ENCODE measurements around the gene CTSF. TPM values are rescaled to one million over a fixed set of nuclear protein-coding genes. Genes with fewer than 3 reads are reported as not detected.

CTSF gene
- total RNA-seq, 1 experiment from 2014 or later, result 0.34 TPM

DNA sequence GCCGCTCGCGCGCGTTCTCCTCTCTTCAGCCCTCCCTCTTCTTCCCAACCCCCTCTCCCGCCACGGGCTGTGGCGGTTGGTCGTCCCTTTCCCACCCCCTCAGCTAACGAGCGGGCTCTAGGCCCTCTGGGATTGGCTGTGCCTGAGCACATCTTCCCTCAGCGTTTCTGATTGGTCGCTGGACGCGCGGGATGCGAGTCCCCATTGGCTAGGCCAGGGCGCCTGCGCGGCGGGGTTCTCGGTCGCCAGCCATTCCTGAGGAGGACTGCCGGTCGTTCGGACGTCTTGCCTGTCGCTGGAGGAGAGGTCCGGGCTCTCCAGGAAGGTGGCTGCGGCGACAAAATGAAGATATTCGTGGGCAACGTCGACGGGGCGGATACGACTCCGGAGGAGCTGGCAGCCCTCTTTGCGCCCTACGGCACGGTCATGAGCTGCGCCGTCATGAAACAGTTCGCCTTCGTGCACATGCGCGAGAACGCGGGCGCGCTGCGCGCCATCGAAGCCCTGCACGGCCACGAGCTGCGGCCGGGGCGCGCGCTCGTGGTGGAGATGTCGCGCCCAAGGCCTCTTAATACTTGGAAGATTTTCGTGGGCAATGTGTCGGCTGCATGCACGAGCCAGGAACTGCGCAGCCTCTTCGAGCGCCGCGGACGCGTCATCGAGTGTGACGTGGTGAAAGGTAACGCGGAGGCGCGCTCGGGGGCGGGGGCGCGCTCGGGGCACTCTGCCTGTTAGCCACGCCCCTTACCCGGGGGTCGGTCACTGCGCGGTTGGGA is 48.2 kb upstream of the CTSF start, which contains the start of gene RBM14:
Gene RBM14, plus strand, starts transcription at position 252 of the 776 bp plus-strand sequence. Its CDS starts 91 bp downstream, at position 343.
- RAD21 ChIA-PET (ENCODE audit: low non-redundant PET in 1 of 2, low total read pairs in 2 of 2, uncharacterized antibody in 2 of 2, unreplicated experiment in 2 of 2), result no interaction called here
- CTCF ChIA-PET, result interaction anchor here (0.6 to 1.1 kb wide), 4 partner anchors 22 to 230 kb away, joined by 3 to 4 read pairs (median 4); partner anchors contain the start of genes RBM4 and RBM4B
- DNase-seq (ENCODE audit: low read depth, low spot score) (peak; percentile 98), ATAC-seq (peak; percentile 96)
- Histone ChIP-seq H3K4me2 (ENCODE audit: low read length) (peak within 1 kb of the TSS; percentile 93), H3K9ac (ENCODE audit: low read length) (peak within 1 kb of the TSS; percentile 99), H3K4me1 (ENCODE audit: control insufficient read depth in 1 of 2, insufficient read depth in 2 of 2, low read length in 2 of 2) (peaks cover 8 to 45% of the 10 kb centered on the region in 2 experiments; a peak in 3 of 4 replicates), H4K20me1 (ENCODE audit: insufficient read depth) (peaks cover 40% of the 10 kb centered on the region), H3K9me3 (ENCODE audit: control insufficient read depth in 1 of 2, insufficient read depth in 1 of 2, low read depth in 1 of 2, low read length in 2 of 2) (no peaks in the 10 kb centered on the region), H3K27ac (ENCODE audit: low read depth, low read length) (peak within 1 kb of the TSS; percentile 93), H3K79me2 (ENCODE audit: insufficient read depth, low read length) (peaks cover 60% of the 10 kb centered on the region), H3K27me3 (ENCODE audit: insufficient read depth, low read length) (no peaks in the 10 kb centered on the region), H3K36me3 (ENCODE audit: control insufficient read depth in 1 of 2, insufficient read depth in 2 of 2, low read length in 2 of 2) (peaks cover 13 to 30% of the 10 kb centered on the region in 2 experiments), H3K9me2 (ENCODE audit: insufficient read depth) (no peaks in the 10 kb centered on the region), H3K4me3 (replicated peaks in 1 of 2; ENCODE audit: low read depth in 1 of 2, low read length in 2 of 2) (peak within 1 kb of the TSS; percentile 85 to 97), H2AFZ (ENCODE audit: low read depth, low read length, poor library complexity, severe bottlenecking) (no peak within 1 kb of the TSS)
- POLR2A ChIA-PET, result interaction anchor here (0.6 to 2.1 kb wide), 10 partner anchors 8 to 136 kb away, joined by 3 to 36 read pairs (median 4); partner anchors contain the start of genes DPP3, RBM4 and RBM4B
- BruUV-seq (replicated peaks), result TSS peak; percentile 44
- intact Hi-C loops (cut with micrococcal nuclease), result loop anchor here (1.0 kb wide), 1 partner anchor 23 kb away; no protein-coding TSS in a partner anchor
- TF ChIP-seq, protein P1, sequence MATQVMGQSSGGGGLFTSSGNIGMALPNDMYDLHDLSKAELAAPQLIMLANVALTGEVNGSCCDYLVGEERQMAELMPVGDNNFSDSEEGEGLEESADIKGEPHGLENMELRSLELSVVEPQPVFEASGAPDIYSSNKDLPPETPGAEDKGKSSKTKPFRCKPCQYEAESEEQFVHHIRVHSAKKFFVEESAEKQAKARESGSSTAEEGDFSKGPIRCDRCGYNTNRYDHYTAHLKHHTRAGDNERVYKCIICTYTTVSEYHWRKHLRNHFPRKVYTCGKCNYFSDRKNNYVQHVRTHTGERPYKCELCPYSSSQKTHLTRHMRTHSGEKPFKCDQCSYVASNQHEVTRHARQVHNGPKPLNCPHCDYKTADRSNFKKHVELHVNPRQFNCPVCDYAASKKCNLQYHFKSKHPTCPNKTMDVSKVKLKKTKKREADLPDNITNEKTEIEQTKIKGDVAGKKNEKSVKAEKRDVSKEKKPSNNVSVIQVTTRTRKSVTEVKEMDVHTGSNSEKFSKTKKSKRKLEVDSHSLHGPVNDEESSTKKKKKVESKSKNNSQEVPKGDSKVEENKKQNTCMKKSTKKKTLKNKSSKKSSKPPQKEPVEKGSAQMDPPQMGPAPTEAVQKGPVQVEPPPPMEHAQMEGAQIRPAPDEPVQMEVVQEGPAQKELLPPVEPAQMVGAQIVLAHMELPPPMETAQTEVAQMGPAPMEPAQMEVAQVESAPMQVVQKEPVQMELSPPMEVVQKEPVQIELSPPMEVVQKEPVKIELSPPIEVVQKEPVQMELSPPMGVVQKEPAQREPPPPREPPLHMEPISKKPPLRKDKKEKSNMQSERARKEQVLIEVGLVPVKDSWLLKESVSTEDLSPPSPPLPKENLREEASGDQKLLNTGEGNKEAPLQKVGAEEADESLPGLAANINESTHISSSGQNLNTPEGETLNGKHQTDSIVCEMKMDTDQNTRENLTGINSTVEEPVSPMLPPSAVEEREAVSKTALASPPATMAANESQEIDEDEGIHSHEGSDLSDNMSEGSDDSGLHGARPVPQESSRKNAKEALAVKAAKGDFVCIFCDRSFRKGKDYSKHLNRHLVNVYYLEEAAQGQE (IDR thresholded peaks at IDR 0.05; ENCODE audit: low read depth), result no peak
- TF ChIP-seq RAD21 (IDR thresholded peaks at IDR 0.05; ENCODE audit: low read depth), result no peak
- peak; percentile 34; the same call in 1 of the 2 replicates for TF ChIP-seq CBX3 (IDR thresholded peaks at IDR 0.05; ENCODE audit: low read depth)
- TF ChIP-seq ZNF274 (IDR thresholded peaks at IDR 0.05; ENCODE audit: low read depth, low read length), result no peak
- peak; percentile 95 for TF ChIP-seq POLR2AphosphoS5 (IDR thresholded peaks at IDR 0.05; ENCODE audit: low read depth, low read length)
- TF ChIP-seq EGR1 (IDR thresholded peaks at IDR 0.05; ENCODE audit: low read depth), result peak; percentile 63; the same call in 1 of the 2 replicates
- TF ChIP-seq CEBPB (IDR thresholded peaks at IDR 0.05; ENCODE audit: low read depth), result no peak
- TF ChIP-seq, protein P2, sequence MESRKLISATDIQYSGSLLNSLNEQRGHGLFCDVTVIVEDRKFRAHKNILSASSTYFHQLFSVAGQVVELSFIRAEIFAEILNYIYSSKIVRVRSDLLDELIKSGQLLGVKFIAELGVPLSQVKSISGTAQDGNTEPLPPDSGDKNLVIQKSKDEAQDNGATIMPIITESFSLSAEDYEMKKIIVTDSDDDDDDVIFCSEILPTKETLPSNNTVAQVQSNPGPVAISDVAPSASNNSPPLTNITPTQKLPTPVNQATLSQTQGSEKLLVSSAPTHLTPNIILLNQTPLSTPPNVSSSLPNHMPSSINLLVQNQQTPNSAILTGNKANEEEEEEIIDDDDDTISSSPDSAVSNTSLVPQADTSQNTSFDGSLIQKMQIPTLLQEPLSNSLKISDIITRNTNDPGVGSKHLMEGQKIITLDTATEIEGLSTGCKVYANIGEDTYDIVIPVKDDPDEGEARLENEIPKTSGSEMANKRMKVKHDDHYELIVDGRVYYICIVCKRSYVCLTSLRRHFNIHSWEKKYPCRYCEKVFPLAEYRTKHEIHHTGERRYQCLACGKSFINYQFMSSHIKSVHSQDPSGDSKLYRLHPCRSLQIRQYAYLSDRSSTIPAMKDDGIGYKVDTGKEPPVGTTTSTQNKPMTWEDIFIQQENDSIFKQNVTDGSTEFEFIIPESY (IDR thresholded peaks at IDR 0.05; ENCODE audit: extremely low read depth, insufficient replicate concordance, low read length), result no peak
- TF ChIP-seq ELF1 (IDR thresholded peaks at IDR 0.05; ENCODE audit: borderline replicate concordance, low read depth), result no peak
- TF ChIP-seq YY1 (IDR thresholded peaks at IDR 0.05; ENCODE audit: extremely low read depth, insufficient replicate concordance, low read depth, low read length), result peak; percentile 80
- TF ChIP-seq, protein P3, sequence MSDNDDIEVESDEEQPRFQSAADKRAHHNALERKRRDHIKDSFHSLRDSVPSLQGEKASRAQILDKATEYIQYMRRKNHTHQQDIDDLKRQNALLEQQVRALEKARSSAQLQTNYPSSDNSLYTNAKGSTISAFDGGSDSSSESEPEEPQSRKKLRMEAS (IDR thresholded peaks at IDR 0.05), result peak; percentile 88
- TF ChIP-seq TCF7L2 (IDR thresholded peaks at IDR 0.05; ENCODE audit: borderline replicate concordance, extremely low read depth, insufficient read depth, insufficient read length), result no peak
- no peak for TF ChIP-seq SRF (IDR thresholded peaks at IDR 0.05; ENCODE audit: low read depth)
- TF ChIP-seq, protein P4, sequence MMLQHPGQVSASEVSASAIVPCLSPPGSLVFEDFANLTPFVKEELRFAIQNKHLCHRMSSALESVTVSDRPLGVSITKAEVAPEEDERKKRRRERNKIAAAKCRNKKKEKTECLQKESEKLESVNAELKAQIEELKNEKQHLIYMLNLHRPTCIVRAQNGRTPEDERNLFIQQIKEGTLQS (IDR thresholded peaks at IDR 0.05), result no peak
- TF ChIP-seq, protein P5, sequence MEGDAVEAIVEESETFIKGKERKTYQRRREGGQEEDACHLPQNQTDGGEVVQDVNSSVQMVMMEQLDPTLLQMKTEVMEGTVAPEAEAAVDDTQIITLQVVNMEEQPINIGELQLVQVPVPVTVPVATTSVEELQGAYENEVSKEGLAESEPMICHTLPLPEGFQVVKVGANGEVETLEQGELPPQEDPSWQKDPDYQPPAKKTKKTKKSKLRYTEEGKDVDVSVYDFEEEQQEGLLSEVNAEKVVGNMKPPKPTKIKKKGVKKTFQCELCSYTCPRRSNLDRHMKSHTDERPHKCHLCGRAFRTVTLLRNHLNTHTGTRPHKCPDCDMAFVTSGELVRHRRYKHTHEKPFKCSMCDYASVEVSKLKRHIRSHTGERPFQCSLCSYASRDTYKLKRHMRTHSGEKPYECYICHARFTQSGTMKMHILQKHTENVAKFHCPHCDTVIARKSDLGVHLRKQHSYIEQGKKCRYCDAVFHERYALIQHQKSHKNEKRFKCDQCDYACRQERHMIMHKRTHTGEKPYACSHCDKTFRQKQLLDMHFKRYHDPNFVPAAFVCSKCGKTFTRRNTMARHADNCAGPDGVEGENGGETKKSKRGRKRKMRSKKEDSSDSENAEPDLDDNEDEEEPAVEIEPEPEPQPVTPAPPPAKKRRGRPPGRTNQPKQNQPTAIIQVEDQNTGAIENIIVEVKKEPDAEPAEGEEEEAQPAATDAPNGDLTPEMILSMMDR (IDR thresholded peaks at IDR 0.05 in 2 of 3, conservative IDR thresholded peaks at IDR 0.05 in 1 of 3; ENCODE audit: borderline replicate concordance in 1 of 3, insufficient read depth in 1 of 3, low read depth in 2 of 3, low read length in 2 of 3), result no peak
- no peak for TF ChIP-seq FOSL1 (IDR thresholded peaks at IDR 0.05; ENCODE audit: low read depth)
- peak; percentile 99 for TF ChIP-seq SIN3A (IDR thresholded peaks at IDR 0.05; ENCODE audit: low read depth)

Data from HCT116 (cell line).